Keratinocyte (primary cell): ENCODE results near the gene PI4KA. TPM values are rescaled to one million over a fixed set of nuclear protein-coding genes. Genes with fewer than 3 reads are reported as not detected.

Experiments
- DNase-seq: peaks from one replicate; pipeline ENCODE4 v3.0.0-alpha.2; 2011; ENCODE audit warnings: low read depth, missing footprints, low spot score
- FAIRE-seq: peaks from 2 replicates; lab custom pipeline; 2011; peaks lifted over from hg19 to GRCh38; lab: Jason Lieb, UNC
- H2AFZ ChIP-seq: 2 replicates; pipeline ENCODE4 v1.6.0; 2012; ENCODE audit warnings: low read length, control low read depth, inconsistent platforms; ENCODE audit not compliant: control insufficient read depth
- H3K27ac ChIP-seq: 2 replicates; pipeline ENCODE4 v1.5.1; 2011; ENCODE audit warnings: low read length; ENCODE audit not compliant: control insufficient read depth, insufficient read depth
- H3K27me3 ChIP-seq: 3 replicates; pipeline ENCODE4 v1.6.0; 2011; ENCODE audit warnings: low read length; ENCODE audit not compliant: control insufficient read depth, insufficient read depth; ENCODE audit errors: extremely low read depth
- H3K36me3 ChIP-seq, 2 experiments: 2 replicates in 1 of 2; 3 replicates in 1 of 2; pipeline ENCODE4 v1.5.1; 2011; ENCODE audit warnings: low read length in 2 of 2, mild to moderate bottlenecking in 1 of 2; ENCODE audit not compliant: control insufficient read depth in 2 of 2, insufficient read depth in 2 of 2; ENCODE audit errors: extremely low read depth in 1 of 2
- H3K4me1 ChIP-seq: 3 replicates; pipeline ENCODE4 v1.5.1; 2011; ENCODE audit warnings: low read length; ENCODE audit not compliant: control insufficient read depth, insufficient read depth; ENCODE audit errors: extremely low read depth
- H3K4me2 ChIP-seq: 3 replicates; pipeline ENCODE4 v1.6.0; 2011; ENCODE audit warnings: low read depth, low read length; ENCODE audit not compliant: control insufficient read depth, insufficient read depth; ENCODE audit errors: extremely low read depth
- H3K4me3 ChIP-seq, 3 experiments: fragments of 200-600 bp in 1 of 3; sonication (generic) in 1 of 3; 2 replicates in 2 of 3; 3 replicates in 1 of 3; pipeline ENCODE4 v1.5.1; 2011 to 2016; ENCODE audit warnings: low read length in 3 of 3, mild to moderate bottlenecking in 3 of 3, control low read depth in 2 of 3, inconsistent platforms in 1 of 3, low read depth in 1 of 3, mixed read lengths in 1 of 3, mixed run types in 1 of 3, moderate library complexity in 1 of 3; ENCODE audit not compliant: control insufficient read depth in 2 of 3, insufficient read depth in 2 of 3; ENCODE audit errors: extremely low read depth in 1 of 3
- H3K79me2 ChIP-seq: 2 replicates; pipeline ENCODE4 v1.6.0; 2012; ENCODE audit warnings: low read length; ENCODE audit not compliant: control insufficient read depth, insufficient read depth
- H3K9ac ChIP-seq: 3 replicates; pipeline ENCODE4 v1.6.0; 2011; ENCODE audit warnings: low read length; ENCODE audit not compliant: control insufficient read depth, insufficient read depth; ENCODE audit errors: extremely low read depth
- H3K9me1 ChIP-seq: 3 replicates; pipeline ENCODE4 v1.6.0; 2011; ENCODE audit warnings: low read length; ENCODE audit not compliant: control insufficient read depth, insufficient read depth; ENCODE audit errors: extremely low read depth
- H3K9me3 ChIP-seq: 2 replicates; pipeline ENCODE4 v1.5.1; 2012; ENCODE audit warnings: low read depth, low read length; ENCODE audit not compliant: control insufficient read depth
- H4K20me1 ChIP-seq: 3 replicates; pipeline ENCODE4 v1.6.0; 2011; ENCODE audit warnings: low read length; ENCODE audit not compliant: control insufficient read depth, insufficient read depth; ENCODE audit errors: extremely low read depth
- CTCF ChIP-seq, 3 experiments: IDR thresholded peaks in 1 of 3; conservative IDR thresholded peaks in 1 of 3; optimal IDR thresholded peaks in 1 of 3; 2 replicates in 2 of 3; 3 replicates in 1 of 3; pipeline versions ENCODE3 to v1.5.1; 2011; ENCODE audit warnings: low read length in 3 of 3, mild to moderate bottlenecking in 3 of 3, moderate library complexity in 2 of 3, control low read depth in 1 of 3, inconsistent platforms in 1 of 3; ENCODE audit not compliant: insufficient read depth in 2 of 3; ENCODE audit errors: extremely low read depth in 1 of 3
- EZH2 ChIP-seq: IDR thresholded peaks from one replicate; pipeline ENCODE4 v1.6.1; 2012; ENCODE audit warnings: inconsistent platforms, mild to moderate bottlenecking, low read length, moderate library complexity
- dilution Hi-C: fragments of 300-500 bp; cut with MboI; formaldehyde crosslinking; loops from one replicate; pipeline ENCODE4 v1.7.0; 2020; ENCODE audit warnings: low sequenced_read_pairs; ENCODE audit not compliant: extremely low pct_ligation_motif_present
- polyA plus RNA-seq, 5 experiments: library from polyadenylated mRNA; depleted of rRNA in 3 of 5; stranded (reverse) in 3 of 5; stranded (forward) in 1 of 5; unstranded in 1 of 5; fragments of >200 nt; gene quantifications; 1 replicate in 1 of 5; 2 replicates in 3 of 5; 3 replicates in 1 of 5; pipeline versions ENCODE4 v1.2.1 to v1.2.3, GENCODE V29; 2011 to 2012; ENCODE audit warnings: missing spikeins in 2 of 5, low read depth in 1 of 5, low replicate concordance in 1 of 5

Gene PI4KA
- polyA plus RNA-seq, 1 donor (not counting 4 experiments of a cell fraction or from before 2014, with no cell fraction given) = 13.6 TPM

GRCh38 chr22:20875296-20875695 is 16.7 kb upstream of the PI4KA start:
- FAIRE-seq (no peak), DNase-seq (no peak)
- Histone ChIP-seq H3K9me3 (no peaks in the 10 kb centered on the region), H3K79me2 (no peaks in the 10 kb centered on the region), H3K4me1 (no peaks in the 10 kb centered on the region), H3K4me2 (no peak overlapping the region), H4K20me1 (no peaks in the 10 kb centered on the region), H3K27ac (no peak overlapping the region), H2AFZ (no peak overlapping the region), H3K4me3 (no peak overlapping the region), H3K27me3 (no peaks in the 10 kb centered on the region), H3K9ac (no peak overlapping the region), H3K36me3 (peaks cover 10 to 12% of the 10 kb centered on the region in 2 experiments), H3K9me1 (no peaks in the 10 kb centered on the region)
- dilution Hi-C loops = no loop called here
- TF ChIP-seq CTCF (optimal IDR thresholded peaks at IDR 0.05 in 1 of 3, IDR thresholded peaks at IDR 0.05 in 1 of 3, conservative IDR thresholded peaks at IDR 0.05 in 1 of 3; ENCODE audit: extremely low read depth in 1 of 3, insufficient read depth in 2 of 3, low read length in 3 of 3) = no peak

- Histone ChIP-seq H3K4me1 (no peaks in the 10 kb centered on the region), H3K27ac (no peak overlapping the region), H3K9me1 (no peaks in the 10 kb centered on the region), H3K4me3 (no peak overlapping the region), H3K36me3 (peaks cover 12% of the 10 kb centered on the region in 2 experiments), H3K79me2 (no peaks in the 10 kb centered on the region), H3K4me2 (no peak overlapping the region), H4K20me1 (no peaks in the 10 kb centered on the region), H2AFZ (no peak overlapping the region), H3K27me3 (no peaks in the 10 kb centered on the region), H3K9me3 (no peaks in the 10 kb centered on the region), H3K9ac (no peak overlapping the region)
- TF ChIP-seq CTCF (optimal IDR thresholded peaks at IDR 0.05 in 1 of 3, IDR thresholded peaks at IDR 0.05 in 1 of 3, conservative IDR thresholded peaks at IDR 0.05 in 1 of 3; ENCODE audit: extremely low read depth in 1 of 3, insufficient read depth in 2 of 3, low read length in 3 of 3) = no peak
- no peak for TF ChIP-seq EZH2
- dilution Hi-C loops = no loop called here
- no peak for FAIRE-seq
- DNase-seq = no peak
Observed at GRCh38 chr22:20873214-20873613, 14.6 kb upstream of the PI4KA start.
